ENCODE measurements around the gene SKAP1.
"Not testable (repeated sequence)": the region's sequence is repeated elsewhere in the genome, so short reads cannot be mapped to it uniquely, and the experiment has no call there.

SKAP1 gene

DNA sequence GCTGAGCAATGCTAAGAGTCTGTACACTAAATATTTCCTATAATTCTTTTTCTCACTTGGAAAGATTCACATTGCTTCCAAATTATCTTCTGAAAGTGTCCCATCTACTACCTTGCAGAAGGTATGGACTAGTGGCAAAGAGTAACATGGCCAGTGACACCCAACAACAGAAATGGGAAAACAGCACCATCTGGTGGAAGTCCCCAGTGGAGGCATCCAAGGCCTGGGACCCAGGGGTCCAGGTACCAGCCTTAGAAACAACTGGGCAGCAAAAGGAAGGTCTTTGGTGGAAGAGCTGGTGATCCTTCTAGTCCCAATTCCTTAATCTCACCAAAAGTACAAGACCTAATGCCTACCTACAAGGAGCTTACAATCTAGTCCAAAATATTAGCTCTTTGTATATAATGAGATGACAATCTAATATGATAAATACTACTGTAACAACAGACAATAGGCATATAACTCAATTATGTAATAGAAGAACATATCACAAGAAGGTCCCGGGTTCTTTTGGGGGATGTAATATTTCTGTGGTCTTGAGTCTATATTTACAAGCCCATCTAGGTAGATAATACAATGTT, 55.3 kb downstream of the SKAP1 start:
- in situ Hi-C loops (cut with HindIII; ENCODE audit: low sequenced_read_pairs) = loop anchor here (5.0 kb wide), 2 partner anchors 67 to 108 kb away; no protein-coding TSS in a partner anchor

DNA sequence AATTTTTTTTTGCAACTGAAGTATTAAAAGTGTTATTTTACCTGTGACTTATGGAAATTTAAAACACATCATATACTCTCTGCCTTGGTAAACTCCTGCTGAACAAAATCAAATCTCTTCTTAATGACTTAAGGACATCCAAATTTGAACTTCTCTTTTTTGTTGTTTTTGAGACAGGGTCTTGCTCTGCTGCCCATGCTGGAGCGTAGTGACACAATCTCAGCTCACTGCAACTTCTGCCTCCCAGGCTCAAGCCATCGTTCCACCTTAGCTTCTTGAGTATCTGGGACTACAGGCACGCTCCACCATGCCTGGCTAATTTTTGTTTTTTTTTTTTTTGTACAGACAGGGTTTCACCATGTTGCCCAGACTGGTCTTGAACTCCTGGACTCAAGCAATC, 56.1 kb downstream of the SKAP1 start:
- in situ Hi-C loops (cut with HindIII; ENCODE audit: low sequenced_read_pairs) = no loop called here

DNA sequence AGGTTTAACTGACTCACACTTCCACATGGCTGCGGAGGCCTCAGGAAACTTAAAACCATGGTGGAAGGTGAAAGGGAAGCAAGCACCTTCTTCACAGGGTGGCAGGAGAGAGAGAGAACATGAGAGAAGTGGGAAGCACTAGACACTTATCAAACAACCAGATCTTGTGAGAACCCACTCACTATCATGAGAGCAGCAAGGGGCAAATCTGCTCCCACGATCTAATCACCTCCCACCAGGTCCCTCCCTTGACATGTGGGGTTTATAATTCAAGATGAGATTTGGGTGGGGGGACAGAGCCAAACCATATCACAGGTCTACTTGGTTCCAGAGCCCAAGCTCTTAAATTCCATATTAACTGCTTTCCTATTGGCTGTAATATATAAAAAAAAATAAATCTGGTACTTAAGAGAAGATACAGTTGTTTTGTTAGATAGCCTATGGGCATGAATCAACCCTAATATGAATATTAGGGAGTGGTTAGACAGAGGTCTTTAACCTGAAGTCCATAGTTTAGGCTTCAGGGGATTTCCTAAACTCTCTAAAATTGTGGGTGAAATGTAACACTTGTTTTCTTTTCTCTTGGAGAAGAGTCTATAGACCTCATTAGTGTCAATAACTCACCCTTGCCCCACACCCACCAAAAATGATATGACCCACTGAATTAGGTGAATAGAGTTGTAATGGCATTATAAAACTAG, 56.7 kb downstream of the SKAP1 start:
- in situ Hi-C loops (cut with HindIII; ENCODE audit: low sequenced_read_pairs) = no loop called here

DNA sequence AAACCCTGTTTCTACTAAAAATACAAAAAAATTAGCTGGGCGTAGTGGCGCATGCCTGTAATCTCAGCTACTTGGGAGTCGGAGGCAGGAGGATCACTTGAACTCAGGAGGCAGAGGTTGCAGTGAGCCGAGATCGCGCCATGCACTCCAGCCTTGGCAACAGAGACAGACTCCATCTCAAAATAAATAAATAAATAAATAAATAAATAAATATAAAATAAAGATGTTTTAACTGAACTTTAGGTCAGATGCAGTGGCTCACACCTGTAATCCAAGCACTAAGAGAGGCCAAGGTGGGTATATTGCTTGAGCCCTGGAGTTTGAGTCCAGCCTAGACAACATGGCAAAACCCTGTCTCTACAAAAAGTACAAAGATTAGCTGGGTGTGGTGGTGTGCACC, 61.0 kb downstream of the SKAP1 start:
- in situ Hi-C loops (cut with HindIII; ENCODE audit: low sequenced_read_pairs) = loop anchor here (5.0 kb wide), 1 partner anchor 68 kb away; no protein-coding TSS in a partner anchor

DNA sequence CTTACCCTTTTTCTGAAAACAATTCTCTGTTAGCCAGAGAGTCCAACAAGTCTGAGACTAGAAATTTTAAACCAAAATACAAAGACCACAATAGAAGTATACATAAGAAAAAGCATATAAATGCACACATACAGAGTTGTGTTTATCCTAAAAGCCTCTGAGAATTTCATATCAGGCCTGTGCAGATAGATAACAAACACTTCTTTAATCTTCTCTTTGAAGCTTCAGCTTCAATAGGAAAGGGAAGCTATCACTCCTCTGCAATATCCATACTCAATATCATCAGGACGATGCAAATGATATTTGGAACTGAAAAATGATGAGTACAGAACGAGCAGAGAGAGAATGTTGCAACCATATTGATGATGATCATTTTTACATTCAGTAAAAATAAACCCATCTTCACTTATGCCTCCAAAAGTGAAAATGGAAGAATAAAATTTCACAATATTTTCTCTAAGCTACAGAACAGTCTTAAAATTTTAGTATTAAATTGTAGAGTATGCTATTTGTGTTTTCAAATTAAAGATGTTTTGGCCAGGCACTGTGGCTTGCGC, 61.6 kb downstream of the SKAP1 start:
- in situ Hi-C loops (cut with HindIII; ENCODE audit: low sequenced_read_pairs) = loop anchor here (5.0 kb wide), 1 partner anchor 69 kb away; no protein-coding TSS in a partner anchor

DNA sequence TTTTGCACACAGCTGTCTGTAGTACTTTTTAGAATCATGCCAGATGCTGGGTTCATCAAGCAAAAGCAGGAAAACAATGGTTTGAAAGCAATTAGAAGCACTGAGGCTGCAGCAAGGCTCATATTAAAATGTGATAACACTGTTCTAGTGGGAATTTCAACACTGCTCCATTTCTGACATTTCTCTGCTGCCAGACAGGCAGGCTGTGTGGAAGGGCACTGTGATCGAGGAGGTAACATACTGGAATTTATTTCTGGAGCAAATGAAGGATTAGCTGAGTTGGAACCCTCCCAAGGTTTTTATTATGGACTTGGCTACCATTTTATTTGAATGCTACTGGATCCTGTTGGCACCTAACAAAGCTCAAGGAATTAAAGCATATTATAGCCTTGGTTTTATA, 66.9 kb downstream of the SKAP1 start:
- in situ Hi-C loops (cut with HindIII; ENCODE audit: low sequenced_read_pairs) = no loop called here

DNA sequence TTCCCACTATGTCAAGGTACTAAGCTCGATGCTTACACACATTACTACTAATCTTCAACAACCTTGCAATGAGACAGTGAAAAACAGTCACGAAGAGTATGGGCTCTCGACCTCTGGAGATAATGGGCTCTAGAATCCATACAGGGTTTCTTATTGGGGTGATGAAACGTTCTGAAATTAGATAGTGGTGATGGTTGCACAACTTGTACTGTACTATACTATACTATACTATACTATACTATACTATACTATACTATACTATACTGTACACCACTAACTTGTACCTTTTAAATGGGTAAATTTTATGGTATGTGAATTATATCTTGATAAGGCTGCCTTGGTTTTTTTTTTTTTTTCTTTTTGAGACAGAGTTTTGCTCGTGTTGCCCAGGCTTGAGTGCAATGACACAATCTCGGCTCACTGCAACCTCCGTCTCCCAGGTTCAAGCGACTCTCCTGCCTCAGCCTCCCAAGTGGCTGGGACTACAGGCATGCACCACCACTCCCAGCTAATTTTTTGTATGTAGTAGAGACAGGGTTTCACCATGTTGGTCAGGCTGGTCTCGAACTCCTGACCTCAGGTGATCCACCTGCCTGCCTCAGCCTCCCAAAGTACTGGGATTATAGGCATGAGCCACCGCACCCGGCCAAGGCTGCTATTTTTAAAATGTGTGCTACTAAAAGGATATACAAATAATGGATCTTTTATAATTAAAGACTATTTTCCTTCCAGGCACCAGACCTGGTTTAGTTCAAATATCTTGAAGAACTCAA, 69.0 kb downstream of the SKAP1 start:
- in situ Hi-C loops (cut with HindIII; ENCODE audit: low sequenced_read_pairs) = not testable (repeated sequence)

DNA sequence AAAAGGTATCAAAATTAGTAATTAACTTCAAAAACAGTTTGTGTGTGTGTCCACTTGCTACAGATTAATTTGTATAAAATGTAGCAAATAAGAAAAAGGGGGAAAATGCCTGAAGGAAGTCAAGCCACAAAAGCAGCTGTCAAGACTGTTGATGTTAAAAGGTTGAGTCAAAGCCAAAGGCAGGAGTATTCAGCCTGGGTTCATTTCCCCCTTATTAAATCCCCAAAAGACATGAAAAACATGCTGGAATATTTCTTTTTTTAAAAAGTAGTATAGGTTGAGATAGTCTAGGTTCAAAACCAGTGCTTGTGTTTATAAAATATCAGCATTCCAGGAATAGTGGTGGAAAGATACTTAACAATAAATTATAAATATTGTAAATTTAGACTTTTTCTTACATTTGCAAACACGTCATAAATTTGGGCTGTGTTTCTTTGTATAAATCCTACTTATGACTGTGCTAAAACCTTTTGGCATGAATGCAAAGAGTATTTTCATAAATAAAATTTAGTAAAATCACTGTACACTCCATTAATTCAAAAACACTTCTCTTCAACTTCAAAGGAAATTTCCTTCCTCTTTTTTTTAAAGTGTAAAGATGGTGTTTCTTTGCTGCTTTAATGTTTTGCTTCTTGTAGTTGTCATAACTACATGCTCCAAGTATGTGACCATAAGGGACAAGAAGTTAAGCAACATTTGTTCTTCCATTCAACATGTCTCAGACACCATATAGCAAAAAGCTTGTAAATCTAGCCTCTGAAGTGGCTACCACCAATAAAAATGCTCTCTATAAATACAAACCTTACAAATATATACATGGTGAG, 72.0 kb downstream of the SKAP1 start:
- in situ Hi-C loops (cut with HindIII; ENCODE audit: low sequenced_read_pairs) = no loop called here

DNA sequence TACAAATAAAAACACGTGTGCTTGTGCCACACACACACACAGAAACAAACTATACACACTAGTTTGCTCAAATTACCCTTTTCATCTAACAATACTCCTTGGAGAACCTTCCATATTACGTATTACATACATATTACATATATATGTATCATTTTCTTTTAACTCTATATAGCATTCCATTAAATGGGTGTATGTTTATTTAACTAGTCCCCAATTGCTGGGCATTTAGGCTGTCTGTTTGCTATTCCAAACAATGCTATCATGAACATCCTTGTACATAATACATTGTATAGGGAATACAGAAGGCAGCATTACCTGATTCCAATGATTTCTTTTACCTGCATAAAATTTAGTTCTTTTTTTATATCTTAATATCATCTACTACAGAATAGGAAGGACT, 73.1 kb downstream of the SKAP1 start:
- in situ Hi-C loops (cut with HindIII; ENCODE audit: low sequenced_read_pairs) = no loop called here

DNA sequence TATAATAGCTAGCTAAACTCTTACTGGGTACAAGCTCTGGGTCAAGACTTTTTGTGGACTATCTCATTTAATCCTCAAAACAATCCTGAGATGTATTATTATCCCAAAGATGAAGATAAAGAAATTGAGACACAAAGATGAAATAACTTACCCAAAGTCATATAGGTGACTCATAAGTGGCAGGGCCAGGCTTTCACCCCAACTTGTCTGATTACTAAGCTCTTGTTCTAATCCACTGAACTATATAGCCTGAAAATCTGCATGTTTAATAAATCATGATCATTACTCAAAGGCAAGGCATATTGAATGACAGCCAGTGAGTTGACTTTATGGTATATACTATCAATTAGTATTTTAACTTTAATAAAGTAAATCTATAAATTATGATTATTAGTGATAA, 77.4 kb downstream of the SKAP1 start:
- in situ Hi-C loops (cut with HindIII; ENCODE audit: low sequenced_read_pairs) = no loop called here

DNA sequence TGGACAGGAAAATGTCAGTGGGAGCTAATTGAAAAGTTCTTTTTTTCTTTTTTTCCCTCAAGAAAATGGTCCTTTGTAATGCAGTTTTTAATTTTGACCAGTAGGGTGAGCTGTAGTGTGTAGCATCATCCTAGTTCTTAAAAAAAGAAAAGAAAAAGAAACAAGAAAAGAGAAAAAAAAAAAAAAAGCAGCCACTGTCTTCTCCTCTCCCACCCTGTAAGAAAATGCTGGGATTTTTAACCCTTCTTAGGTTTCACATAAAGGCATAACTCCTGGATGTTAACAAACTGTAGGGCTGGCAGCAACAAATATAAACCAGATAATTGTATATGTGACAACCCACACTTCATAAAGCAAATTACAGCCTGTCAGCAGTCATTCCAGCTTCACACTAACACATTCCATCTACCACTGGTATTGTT, 78.1 kb downstream of the SKAP1 start:
- in situ Hi-C loops (cut with HindIII; ENCODE audit: low sequenced_read_pairs) = no loop called here

DNA sequence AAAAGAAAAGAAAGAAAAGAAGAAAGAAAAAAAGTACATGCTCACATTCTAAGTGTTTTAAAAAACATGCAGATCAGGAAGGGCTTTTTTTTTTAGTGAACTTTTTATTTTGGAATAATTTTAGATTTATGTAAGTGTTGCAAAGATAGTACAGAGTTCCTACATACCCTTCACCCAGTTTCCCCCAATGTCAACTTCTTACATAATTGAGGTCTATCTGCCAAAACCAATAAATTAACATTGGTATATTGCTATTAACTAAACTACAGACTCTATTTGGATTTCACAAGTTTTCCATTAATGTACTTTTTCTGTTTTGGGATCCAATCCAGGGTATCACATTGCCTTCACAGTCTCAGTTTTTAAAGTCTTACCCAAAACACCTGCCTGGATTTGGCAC, 81.7 kb downstream of the SKAP1 start:
- in situ Hi-C loops (cut with HindIII; ENCODE audit: low sequenced_read_pairs) = no loop called here

DNA sequence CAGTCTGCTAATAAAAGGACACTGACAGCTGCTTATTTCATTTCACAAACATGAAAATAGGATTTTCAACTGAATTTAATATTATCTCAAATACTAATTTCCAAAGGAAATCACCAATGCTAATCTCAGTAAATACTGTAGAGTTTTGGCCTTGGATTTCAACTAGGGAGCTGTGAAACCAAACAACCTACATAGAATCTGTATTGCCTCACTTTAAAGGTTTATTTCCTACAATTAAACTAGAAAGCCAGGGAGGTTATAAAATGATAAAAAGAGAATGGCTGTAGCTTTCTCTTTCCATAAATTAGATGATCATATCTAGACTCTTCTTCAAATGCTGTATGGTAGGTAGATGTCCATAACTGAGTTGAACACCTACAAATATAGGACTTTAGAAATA, 82.8 kb downstream of the SKAP1 start:
- in situ Hi-C loops (cut with HindIII; ENCODE audit: low sequenced_read_pairs) = no loop called here

DNA sequence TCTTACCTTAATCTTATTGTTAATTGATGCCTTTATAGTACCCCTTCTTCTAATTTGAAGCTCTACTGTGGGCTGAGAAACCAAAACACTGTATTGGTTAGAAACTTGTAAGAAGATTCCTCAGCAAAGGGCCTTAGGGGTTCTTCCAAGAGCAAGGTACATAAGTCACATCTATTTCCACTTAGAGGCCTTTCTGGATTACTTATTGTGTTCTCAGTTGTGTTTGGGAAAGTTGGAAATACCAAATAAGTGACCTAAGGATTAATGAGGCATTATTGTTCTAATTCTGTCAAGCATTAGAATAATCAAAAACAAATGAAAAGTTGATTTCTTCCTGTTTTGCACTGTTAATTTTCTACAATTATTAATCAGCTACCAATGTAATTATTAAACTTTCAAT, 85.8 kb downstream of the SKAP1 start:
- in situ Hi-C loops (cut with HindIII; ENCODE audit: low sequenced_read_pairs) = no loop called here

DNA sequence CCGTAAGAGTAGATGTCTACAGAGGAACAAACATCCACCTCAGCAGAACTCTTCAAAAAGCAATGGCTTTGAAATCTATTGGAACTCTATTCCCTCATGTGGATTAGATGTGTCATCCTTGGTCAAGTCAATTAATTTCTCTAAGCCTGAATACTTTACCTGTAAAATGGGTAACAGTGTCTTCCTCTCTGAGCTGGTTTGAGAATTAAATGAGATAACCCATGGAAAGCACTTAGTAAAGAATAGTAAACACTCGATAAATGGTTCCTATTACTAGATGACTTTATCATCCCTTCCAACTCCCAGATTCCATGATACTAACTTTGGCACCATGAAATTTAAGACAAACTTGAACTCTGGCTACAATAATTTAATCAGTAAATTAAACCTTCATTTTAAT, 89.1 kb downstream of the SKAP1 start:
- in situ Hi-C loops (cut with HindIII; ENCODE audit: low sequenced_read_pairs) = no loop called here

DNA sequence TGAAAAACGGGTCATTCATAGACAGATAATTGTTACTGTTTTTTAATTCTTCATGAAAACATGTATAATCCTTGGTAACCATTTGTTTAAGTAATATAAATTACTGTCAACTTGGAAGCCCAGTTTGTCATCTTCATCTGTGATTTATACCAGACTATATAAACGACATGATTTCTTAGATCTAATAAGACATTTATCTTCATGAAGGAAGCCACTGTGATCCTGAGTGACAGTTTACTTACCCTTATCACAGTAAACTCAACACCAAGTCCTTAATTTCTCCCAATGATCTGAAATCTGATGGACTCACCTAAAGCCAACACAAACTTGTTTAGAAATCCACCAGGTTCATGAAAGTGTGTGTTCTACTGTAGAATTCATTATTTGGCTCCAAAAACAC, 91.3 kb downstream of the SKAP1 start:
- in situ Hi-C loops (cut with HindIII; ENCODE audit: low sequenced_read_pairs) = no loop called here

DNA sequence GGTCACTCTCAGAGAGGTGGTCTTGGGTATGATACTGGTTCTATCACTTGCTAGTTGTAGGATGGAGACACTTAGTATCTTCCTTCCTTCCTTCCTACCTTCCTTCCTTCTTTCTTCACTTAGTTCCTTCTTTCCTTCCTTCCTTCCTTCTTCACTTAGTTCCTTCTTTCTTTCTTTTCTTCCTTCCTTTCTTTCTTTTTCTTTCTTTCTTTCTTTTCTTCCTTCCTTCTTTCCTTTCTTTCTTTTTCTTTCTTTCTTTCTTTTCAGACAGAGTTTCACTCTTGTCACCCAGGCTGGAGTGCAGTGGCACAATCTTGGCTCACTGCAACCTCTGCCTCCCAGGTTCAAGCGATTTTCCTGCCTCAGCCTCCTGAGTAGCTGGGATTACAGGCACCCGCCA, 92.1 kb downstream of the SKAP1 start:
- in situ Hi-C loops (cut with HindIII; ENCODE audit: low sequenced_read_pairs) = not testable (repeated sequence)

DNA sequence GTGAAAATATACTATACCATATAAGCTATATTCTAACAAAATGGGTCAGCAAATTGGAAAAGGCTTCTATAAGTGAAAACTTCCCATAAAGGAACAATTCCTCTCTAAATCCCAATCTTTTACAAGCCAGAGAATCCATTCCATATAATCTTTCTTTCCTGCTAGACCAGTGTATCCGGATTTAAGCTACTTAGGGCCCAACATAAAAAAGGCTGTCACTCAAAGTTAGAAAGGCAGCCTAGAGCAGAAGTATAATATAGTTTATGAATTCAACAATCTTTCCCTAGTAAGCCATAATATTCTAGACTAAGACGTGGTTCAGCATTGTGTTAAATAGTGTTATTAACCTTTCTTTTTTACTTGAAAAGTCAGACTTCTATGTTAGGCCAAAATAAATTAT, 93.0 kb downstream of the SKAP1 start:
- in situ Hi-C loops (cut with HindIII; ENCODE audit: low sequenced_read_pairs) = no loop called here

DNA sequence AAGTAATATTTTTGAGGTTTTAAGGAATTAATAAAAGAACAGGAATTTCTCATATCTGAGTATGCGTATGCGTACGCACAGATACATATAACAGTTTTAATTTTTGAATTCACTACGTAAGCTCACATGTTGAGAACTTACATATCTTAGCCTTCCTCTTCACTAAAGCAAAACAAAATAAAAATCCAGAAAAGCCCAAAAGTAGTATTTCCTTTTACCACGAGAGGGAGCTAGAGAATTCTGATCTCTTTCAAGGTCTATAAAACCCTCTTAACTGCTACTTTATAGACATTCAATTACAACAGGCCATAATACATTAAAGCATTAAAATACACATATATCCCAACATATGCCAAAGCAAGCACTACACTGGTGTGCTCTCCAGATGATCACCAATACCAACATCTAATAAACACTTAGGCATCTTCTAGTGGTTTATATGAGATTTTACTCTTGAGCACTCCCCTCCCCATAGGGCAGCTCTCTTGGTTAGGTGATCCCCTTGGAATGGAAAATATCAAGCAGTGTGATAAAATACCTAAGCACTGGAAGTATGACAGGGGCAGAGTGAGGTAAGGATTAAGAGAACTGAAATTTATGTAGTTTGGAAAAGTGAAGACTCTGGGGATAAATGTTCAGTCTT, 94.0 kb downstream of the SKAP1 start:
- in situ Hi-C loops (cut with HindIII; ENCODE audit: low sequenced_read_pairs) = no loop called here

DNA sequence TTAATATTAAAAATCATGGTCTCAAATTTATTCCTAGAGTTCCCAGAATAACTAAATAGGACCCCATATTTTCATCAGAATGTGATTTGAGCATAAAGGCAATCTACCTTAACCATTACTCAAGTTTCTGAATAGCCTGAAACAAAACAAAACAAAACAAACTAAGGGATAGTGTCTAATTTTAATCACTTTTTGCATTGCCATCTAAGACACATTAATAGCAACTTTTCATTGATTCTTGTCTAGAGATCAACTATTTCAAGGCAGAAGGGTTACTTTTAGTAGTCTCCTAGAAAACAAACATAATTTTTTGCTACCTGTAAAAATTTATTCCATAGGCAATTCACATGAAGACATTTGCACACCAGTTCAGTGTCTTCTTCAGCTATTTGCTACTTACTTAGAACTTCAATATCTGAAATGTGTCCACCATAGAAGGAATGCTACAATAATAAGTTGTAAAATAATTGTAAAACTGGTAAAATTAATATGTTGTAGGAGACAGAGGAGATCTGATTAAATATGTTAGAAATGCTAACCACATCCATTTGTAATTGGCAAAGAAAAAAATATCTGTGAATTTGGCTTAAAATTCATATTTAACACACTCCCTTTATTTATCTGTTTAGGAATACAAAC, 94.7 kb downstream of the SKAP1 start:
- in situ Hi-C loops (cut with HindIII; ENCODE audit: low sequenced_read_pairs) = no loop called here
